H7 (cell line): ENCODE measurements around the gene CDY2B. TPM values are rescaled to one million over a fixed set of nuclear protein-coding genes. Genes with fewer than 3 reads are reported as not detected.

ENCODE experiments used
- total RNA-seq: library from RNA; depleted of rRNA; stranded (reverse); fragments of >200 nt; shearing (Covaris generic); gene quantifications from 2 replicates; pipeline ENCODE4 v1.2.3, GENCODE V29; 2014; rRNA removed

Gene CDY2B
- total RNA-seq, 1 experiment from 2014 or later = not detected

Other genes with a start within 250 kb of the CDY2B start
- not detected in 2 replicates for gene CDY2A, start 145.6 kb upstream of the CDY2B start, total RNA-seq